ENCODE results near the gene RAD51B.

The RAD51B gene

DNA sequence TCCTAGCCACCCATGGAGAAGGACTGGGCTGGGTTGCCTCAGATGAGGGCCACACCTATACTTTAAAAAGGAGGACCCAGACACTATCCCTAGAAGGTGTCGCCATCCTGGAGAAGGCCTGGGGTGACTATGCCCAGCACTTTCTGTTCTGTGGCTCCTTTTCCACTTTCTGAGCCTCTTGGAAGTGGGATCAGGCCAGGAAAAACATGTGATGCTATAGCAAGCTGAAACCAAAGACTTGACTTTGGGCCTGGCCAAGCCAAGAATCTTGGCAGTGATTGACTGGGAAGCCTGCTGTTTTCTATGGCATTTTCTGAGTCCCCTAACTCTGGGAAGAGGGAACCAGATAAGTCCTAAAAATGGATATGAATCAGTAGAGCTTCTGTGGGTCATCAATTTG, 641.0 kb downstream of the RAD51B start:
- DNase-seq: no peak

- DNase-seq: no peak
Observed at GRCh38 chr14:68461086-68461485, 641.5 kb downstream of the RAD51B start.

GRCh38 chr14:68462683-68463082, 643.1 kb downstream of the RAD51B start:
- peak; percentile 17 for DNase-seq

- no peak for DNase-seq
Observed at GRCh38 chr14:68463299-68463698, 643.7 kb downstream of the RAD51B start.

DNA sequence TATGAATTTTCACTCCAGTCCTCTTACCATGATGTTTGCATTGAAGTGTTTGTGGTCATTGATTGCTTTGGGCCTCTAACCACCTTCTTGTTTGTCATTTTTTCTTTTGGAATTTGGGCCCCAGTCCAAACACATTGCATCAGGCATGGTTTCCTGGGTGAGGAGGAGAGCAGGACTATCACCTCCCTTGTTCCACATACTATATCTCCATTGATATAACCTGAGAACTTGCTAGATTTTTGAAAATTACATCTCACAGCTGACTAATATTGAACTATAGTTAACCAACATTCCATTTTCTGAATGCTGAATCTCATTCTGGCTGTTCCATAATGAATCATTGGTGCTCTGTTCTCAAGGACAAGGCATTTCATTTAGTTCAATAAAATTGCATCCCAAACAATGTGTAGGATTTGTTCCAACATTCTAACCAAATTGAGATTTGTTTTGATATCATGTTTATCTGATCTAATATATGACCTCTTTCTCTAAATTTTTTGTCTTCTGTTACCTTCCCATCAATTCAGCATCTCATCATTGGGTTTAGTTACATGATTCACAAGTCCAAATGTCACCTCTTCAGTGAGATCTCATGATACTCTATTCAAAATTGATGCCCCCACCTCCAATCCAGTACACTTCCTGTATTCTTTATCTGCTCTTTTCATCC, 644.3 kb downstream of the RAD51B start:
- no peak for DNase-seq

DNA sequence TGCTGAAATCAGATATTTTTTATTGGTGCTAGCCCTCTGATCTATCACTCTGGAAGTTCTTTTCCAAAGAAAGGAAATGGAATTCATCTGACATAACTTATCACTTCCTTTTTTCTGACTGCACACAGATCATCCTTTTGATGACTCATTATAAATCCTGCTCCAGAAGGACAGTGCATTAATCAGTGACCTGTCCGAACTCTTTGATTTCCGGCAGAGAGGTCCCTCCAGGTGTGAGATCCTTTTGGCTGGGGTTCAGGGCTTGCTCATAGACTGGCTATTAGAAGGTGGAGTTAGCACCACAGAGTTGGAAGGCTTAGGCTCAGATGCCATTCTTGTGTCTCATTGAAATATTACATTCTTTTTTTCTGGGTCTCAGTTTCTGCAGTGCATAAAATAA, 645.1 kb downstream of the RAD51B start:
- no peak for DNase-seq

- DNase-seq: no peak
Observed at GRCh38 chr14:68466491-68466977, 647.0 kb downstream of the RAD51B start.

DNA sequence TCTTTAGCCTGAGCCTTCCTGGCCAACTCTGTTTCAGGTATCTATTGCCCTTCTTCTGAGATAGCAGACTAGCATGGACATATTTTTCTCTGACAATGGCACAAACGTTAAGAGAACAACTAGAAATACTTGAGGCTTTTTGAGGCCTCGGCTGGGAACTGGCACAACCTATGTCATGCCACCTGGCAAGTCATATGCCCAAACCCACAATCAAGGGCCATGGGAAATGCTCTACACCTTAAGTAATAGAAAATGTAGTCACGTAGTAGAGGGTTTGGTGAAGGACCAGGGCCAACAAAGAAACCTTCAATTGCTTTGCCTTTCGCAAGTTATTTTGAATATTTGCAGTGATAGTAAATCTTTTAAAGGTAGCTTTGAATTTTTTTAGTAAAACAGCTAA, 647.8 kb downstream of the RAD51B start:
- DNase-seq: no peak

DNA sequence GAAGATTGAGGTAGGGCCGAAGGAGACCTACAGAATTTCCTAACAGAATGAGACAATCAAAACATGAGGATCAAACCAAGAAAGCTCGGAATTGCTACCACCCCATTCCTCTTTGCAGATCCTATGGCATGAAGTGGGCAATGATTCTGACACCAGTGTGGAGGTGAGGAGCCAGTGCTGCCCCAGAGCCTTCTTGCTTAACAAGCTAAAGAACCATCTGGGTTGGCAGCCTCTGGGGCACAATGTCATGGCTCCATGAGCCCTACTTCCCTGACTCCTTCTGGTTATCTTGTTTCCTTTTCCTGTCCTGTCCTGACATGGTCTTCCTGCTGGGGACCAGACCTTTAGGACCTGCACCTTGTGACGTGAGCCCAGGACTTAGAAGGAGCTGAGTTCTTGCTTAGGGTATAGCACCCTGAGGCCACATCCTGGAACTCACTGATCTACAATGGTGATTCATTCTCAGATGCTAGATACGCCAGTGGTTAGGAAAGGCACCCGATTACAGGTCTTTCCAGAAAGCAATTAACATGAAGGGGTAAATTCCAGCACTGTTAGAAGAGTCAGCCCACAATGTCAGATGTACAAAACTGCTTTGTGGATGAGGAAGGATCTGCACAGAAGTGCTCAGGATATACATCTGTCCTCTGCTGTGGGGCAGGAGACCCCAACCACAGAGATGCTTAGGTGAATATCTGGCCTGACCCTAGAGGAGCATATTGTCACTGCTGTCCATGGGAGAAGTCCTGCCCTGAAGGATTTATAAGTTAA, 649.0 kb downstream of the RAD51B start:
- DNase-seq: no peak

DNA sequence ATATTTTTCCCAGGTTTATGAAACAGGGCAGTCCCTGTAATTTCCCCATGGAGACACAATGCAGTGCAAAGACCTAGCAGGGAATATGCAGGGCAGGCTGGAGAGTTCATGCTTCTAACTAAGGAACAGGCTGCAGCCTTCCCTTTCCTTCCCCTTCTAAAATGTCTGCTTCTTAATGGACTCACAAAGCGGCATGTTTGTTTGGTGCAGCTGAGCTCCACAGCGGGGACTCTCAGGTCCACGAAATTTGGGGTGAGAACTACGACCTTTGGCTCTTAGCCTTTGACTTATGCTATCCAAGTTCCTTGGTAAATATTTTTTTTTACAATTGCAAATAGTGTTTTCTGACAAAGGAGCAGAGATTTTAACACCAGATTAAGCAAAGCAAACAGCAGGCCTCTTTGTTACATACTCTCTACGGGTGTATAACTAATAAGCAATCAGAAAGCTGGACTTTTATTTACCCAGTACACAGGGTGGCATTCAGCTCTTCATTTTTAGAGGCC, 649.7 kb downstream of the RAD51B start:
- peak; percentile 86 for DNase-seq

GRCh38 chr14:68470361-68470760, 650.8 kb downstream of the RAD51B start:
- no peak for DNase-seq

DNA sequence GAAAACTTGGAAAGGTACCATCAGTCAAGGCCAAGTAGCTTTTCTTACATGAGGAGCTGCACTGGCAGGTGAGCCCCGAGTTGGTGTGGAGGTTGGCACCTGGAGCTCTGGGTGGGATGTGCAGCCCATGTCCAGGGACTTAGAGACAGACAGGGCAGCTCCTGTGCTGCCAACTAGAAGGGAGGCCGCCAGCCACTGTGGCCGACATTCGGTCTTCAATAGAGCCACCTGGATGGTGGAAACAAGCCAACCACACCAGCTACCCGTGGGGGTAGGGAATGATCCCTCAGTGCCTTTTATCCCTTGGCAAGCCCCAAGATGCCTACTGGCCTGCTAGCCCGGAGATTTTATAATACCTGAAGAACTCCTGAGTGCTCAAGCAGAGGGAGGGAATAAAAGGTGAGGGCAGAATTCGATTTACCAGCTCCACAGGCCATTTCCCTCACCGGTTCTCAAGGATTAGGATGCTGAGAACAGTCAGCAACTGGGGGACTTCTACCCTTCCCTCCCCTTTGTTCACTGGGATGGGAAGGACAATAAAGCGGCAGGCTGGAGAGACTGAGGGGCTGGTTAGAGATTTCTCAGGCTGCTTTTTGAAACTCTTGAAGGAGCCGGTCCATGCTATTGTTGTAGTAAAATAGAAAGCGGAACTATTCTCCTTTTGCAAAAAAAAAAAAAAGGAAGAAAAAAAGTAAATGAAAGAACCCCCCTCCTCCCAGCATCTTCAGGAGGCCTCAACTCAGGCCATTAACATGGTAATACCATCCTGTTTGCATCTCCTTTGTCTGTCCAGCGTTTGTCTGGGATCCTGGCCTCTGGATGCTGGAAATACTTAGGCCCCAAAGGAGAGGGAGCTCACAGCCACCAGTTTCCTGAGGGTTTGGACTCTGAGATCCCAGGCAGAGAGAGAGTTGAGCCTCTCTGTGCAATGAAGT, 651.7 kb downstream of the RAD51B start:
- no peak for DNase-seq

GRCh38 chr14:68471964-68472508, 652.5 kb downstream of the RAD51B start:
- DNase-seq: no peak

- DNase-seq: no peak
Observed at GRCh38 chr14:68473069-68473468, 653.5 kb downstream of the RAD51B start.

DNA sequence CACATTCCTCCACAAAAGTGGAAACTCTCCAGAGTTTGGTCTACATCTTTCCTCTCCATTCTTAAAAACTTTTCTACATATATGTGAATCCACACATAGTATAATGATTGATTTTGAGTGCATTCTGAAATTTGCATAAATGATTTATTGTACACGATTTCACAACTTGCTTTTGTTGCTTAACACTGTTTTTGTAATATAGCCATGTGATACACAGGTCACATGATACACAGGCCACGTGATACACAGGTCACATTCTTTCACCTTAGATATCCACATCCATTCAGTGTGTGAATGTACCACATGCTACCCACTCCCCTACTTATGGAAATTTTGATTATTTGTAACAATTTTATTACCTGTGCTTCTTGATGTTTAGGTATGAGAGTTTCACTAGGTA, 654.2 kb downstream of the RAD51B start:
- no peak for DNase-seq

GRCh38 chr14:68474741-68475140, 655.2 kb downstream of the RAD51B start:
- no peak for DNase-seq

DNA sequence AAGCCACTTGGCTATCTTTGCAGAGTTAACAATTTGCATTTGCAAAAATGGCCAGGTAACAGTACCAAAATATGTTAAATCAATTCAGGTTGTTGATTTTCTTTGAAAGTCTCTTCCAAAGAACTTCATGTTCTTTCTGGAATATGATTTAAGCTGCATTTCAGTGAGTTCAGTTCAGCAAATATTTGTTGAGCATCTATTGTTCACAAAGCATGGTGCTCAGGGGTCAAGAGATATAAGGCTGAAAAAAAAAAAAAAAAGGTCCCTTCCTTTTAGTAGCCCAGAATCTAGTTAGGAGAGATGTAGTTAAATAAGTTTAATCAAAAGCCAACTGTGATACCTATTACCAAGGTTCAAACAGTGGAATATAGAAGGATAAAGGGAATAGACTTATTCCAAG, 656.2 kb downstream of the RAD51B start:
- DNase-seq: no peak

GRCh38 chr14:68476212-68477109, 656.9 kb downstream of the RAD51B start:
- no peak for DNase-seq

GRCh38 chr14:68477110-68477455, 657.5 kb downstream of the RAD51B start:
- DNase-seq: no peak

GRCh38 chr14:68477461-68478085, 658.0 kb downstream of the RAD51B start:
- no peak for DNase-seq

DNA sequence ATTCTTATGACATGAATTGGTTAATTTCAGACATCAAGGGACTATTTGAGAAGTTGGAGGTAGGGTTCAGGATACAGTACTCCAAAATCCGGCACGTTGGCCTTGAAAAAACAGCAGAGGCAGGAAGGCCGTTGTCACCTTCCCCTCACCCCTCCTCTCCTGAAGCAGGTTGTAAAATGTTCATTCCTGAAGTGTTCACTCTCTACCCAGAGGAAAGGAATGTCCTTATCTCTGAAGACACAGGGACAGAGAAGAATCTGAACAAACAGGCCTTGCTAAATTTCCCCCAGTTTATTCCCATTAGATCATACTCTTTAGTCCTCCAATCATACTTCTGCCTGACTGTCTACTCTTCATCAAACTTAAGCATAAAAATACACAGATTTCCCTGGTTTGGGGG, 659.7 kb downstream of the RAD51B start:
- no peak for DNase-seq
